ENCODE data around the gene ALS2CL. TPM values are rescaled to one million over a fixed set of nuclear protein-coding genes. Genes with fewer than 3 reads are reported as not detected.

The ALS2CL gene
- total and polyA plus RNA-seq, 2 experiments from 2014 or later = 14.4 to 15.2 TPM

- Histone ChIP-seq H3K9me2 (replicated peaks; ENCODE audit: insufficient read depth) (no peaks in the 10 kb centered on the region), H3K79me2 (no peaks in the 10 kb centered on the region), H3K27me3 (no peaks in the 10 kb centered on the region), H3K27ac (no peak overlapping the region), H3K4me1 (ENCODE audit: insufficient read depth) (no peaks in the 10 kb centered on the region), H3K4me3 (no peak overlapping the region), H4K20me1 (ENCODE audit: insufficient read depth, poor library complexity, severe bottlenecking) (no peaks in the 10 kb centered on the region), H3K9me3 (ENCODE audit: low read depth) (no peaks in the 10 kb centered on the region), H3K4me2 (no peak overlapping the region), H2AFZ (no peak overlapping the region), H3K36me3 (replicated peaks; ENCODE audit: insufficient read depth, low read depth) (no peaks in the 10 kb centered on the region)
- no peak for DNase-seq (ENCODE audit: low spot score)
- no peak for TF ChIP-seq EZH2phosphoT487 (IDR thresholded peaks at IDR 0.05; ENCODE audit: low read depth, severe bottlenecking, unreplicated experiment)
- TF ChIP-seq CTCF (IDR thresholded peaks at IDR 0.05; ENCODE audit: poor library complexity) = no peak
- TF ChIP-seq EZH2 (IDR thresholded peaks at IDR 0.05; ENCODE audit: borderline replicate concordance) = no peak
- WGBS (ENCODE audit: low lambda C conversion rate, missing lambda C conversion rate) = 94% methylated on average over 7 of the region's 13 CpGs
Measured at GRCh38 chr3:46712191-46713049, 18.9 kb upstream of the ALS2CL start.

GRCh38 chr3:46711760-46712159 lies 18.3 kb upstream of the ALS2CL start:
- H2AFZ ChIP-seq = no peak overlapping the region
- no peak overlapping the region for H3K4me2 ChIP-seq
- H3K9me3 ChIP-seq (ENCODE audit: low read depth) = no peaks in the 10 kb centered on the region
- TF ChIP-seq CTCF (IDR thresholded peaks at IDR 0.05; ENCODE audit: poor library complexity) (no peak), EZH2 (IDR thresholded peaks at IDR 0.05; ENCODE audit: borderline replicate concordance) (no peak), EZH2phosphoT487 (IDR thresholded peaks at IDR 0.05; ENCODE audit: low read depth, severe bottlenecking, unreplicated experiment) (no peak)
- H3K4me3 ChIP-seq = no peak overlapping the region
- H4K20me1 ChIP-seq (ENCODE audit: insufficient read depth, poor library complexity, severe bottlenecking) = no peaks in the 10 kb centered on the region
- peaks cover 3% of the 10 kb centered on the region for H3K4me1 ChIP-seq (ENCODE audit: insufficient read depth)
- H3K27ac ChIP-seq = no peak overlapping the region
- no peaks in the 10 kb centered on the region for H3K9me2 ChIP-seq (replicated peaks; ENCODE audit: insufficient read depth)
- DNase-seq (ENCODE audit: low spot score) = no peak
- no peaks in the 10 kb centered on the region for H3K27me3 ChIP-seq
- H3K36me3 ChIP-seq (replicated peaks; ENCODE audit: insufficient read depth, low read depth) = no peaks in the 10 kb centered on the region
- no peaks in the 10 kb centered on the region for H3K79me2 ChIP-seq
- 89% methylated on average over 7 of the region's 7 CpGs for WGBS (ENCODE audit: low lambda C conversion rate, missing lambda C conversion rate)

- peak; percentile 38 for DNase-seq (ENCODE audit: low spot score)
- H3K27me3 ChIP-seq = no peaks in the 10 kb centered on the region
Measured at GRCh38 chr3:46711305-46711704, 17.8 kb upstream of the ALS2CL start.

More at GRCh38 chr3:46711305-46711704, 17.8 kb upstream of the ALS2CL start:
- Histone ChIP-seq H3K9me2 (replicated peaks; ENCODE audit: insufficient read depth) (no peaks in the 10 kb centered on the region), H3K79me2 (no peaks in the 10 kb centered on the region), H3K4me2 (no peak overlapping the region), H3K9me3 (ENCODE audit: low read depth) (no peaks in the 10 kb centered on the region), H3K4me3 (no peak overlapping the region), H3K36me3 (replicated peaks; ENCODE audit: insufficient read depth, low read depth) (no peaks in the 10 kb centered on the region), H3K27ac (no peak overlapping the region), H2AFZ (no peak overlapping the region), H4K20me1 (ENCODE audit: insufficient read depth, poor library complexity, severe bottlenecking) (no peaks in the 10 kb centered on the region), H3K4me1 (ENCODE audit: insufficient read depth) (peaks cover 8% of the 10 kb centered on the region)
- 100% methylated on average over 2 of the region's 2 CpGs for WGBS (ENCODE audit: low lambda C conversion rate, missing lambda C conversion rate)
- TF ChIP-seq CTCF (IDR thresholded peaks at IDR 0.05; ENCODE audit: poor library complexity) (no peak), EZH2 (IDR thresholded peaks at IDR 0.05; ENCODE audit: borderline replicate concordance) (no peak), EZH2phosphoT487 (IDR thresholded peaks at IDR 0.05; ENCODE audit: low read depth, severe bottlenecking, unreplicated experiment) (no peak)

All from hepatocyte (in vitro differentiated cells).